ENCODE data around the gene C7orf57.

C7orf57 gene

DNA sequence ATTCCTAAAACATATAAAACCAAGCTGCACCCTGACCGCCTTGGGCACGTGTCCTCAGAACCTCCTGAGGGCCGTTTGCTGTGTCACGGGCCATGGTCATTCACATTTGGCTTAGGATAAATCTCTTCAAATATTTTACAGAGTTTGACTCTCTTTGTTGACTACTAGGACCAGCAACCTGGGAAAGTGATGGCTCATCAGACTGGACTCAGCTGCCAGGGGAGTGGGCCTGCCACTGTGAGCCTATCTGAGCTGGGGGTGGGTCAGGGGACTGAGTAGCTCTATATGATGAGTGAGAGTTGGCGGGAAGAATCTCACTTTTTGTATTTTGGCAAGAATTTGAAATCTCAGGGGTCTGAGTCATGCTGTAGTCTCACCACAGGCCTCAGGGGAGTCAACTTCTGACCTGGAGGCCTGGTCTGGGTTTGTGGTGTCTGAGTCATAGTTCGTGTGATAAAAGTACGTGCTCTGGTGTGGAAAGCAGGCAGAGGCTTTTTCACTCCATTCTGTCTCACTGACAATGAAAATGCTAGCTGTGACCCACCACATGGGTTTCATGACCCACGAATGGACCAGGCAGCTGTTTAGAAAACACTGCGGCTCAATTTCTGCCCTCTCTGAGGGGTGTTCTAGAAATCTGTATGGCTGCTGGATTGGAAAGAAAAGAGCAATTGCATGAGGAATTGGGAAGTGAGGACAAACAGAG is 49.5 kb downstream of the C7orf57 start:
- FAIRE-seq = no peak
- TF ChIP-seq CTCF (IDR thresholded peaks at IDR 0.05; ENCODE audit: insufficient read depth, missing control alignments) = no peak
- no peak for DNase-seq (ENCODE audit: insufficient read length, low spot score)

DNA sequence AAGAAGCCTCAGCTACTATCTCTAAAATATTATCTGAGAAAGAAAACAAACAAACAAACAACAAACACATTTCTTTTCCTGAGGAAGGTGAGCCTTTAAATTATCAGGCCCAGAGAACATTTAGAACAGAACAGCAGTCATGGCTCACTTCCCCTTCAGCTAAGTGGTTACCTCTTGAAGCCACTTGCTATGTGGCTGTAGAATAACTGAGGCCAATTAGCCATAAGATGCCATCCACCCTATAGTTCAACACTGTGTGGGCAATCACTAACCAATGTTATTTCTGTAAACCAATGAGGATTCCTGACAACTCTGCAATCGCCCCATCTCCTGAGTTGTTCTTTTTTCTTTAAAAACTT is 50.1 kb downstream of the C7orf57 start:
- DNase-seq (ENCODE audit: insufficient read length, low spot score) (no peak), FAIRE-seq (no peak)
- TF ChIP-seq CTCF (IDR thresholded peaks at IDR 0.05; ENCODE audit: insufficient read depth, missing control alignments) = no peak

DNA sequence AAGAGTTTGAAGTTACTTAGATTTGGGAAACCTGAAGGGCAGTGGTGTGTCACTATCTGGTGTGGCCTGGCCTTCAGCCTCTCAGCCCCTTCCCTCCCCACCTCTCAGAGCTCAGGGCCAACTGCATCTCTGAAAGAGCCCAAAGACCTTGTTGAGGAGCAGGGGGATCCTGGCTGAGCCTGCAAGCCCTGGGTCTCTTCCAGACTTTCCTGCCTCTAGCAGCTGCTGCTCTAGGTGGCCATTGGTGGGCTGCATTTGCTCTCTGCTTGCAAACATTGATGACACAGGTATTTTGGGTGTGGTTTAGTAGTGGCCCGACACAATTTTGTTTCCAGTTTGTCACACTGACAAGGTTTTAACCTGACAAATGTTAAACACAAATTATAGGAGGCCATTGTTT is 50.6 kb downstream of the C7orf57 start:
- DNase-seq (ENCODE audit: insufficient read length, low spot score) = no peak
- no peak for TF ChIP-seq CTCF (IDR thresholded peaks at IDR 0.05; ENCODE audit: insufficient read depth, missing control alignments)
- FAIRE-seq = no peak

DNA sequence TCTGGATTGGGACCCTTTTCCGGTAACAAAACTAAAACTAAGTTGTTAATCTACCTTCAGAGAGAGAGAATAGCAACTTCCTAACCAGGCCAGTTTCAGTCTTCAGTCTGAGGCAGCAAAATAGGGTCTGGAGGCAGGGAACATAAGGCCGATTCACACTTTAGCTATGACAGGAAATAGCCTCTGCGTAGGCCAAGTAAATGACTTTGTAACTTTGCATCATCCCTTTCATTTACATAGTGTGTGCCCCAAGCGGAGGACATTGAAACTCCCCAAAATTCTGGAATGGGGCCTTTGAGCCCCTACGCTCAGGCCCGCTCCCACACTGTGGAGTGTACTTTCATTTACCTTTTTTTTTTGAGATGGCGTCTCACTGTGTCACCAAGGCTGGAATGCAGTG is 52.0 kb downstream of the C7orf57 start:
- DNase-seq (ENCODE audit: insufficient read length, low spot score) (no peak), FAIRE-seq (no peak)
- TF ChIP-seq CTCF (IDR thresholded peaks at IDR 0.05; ENCODE audit: insufficient read depth, missing control alignments) = no peak

GRCh38 chr7:48088559-48089045 is 53.3 kb downstream of the C7orf57 start:
- DNase-seq (ENCODE audit: insufficient read length, low spot score) = no peak
- no peak for FAIRE-seq
- TF ChIP-seq CTCF (IDR thresholded peaks at IDR 0.05; ENCODE audit: insufficient read depth, missing control alignments) = no peak

DNA sequence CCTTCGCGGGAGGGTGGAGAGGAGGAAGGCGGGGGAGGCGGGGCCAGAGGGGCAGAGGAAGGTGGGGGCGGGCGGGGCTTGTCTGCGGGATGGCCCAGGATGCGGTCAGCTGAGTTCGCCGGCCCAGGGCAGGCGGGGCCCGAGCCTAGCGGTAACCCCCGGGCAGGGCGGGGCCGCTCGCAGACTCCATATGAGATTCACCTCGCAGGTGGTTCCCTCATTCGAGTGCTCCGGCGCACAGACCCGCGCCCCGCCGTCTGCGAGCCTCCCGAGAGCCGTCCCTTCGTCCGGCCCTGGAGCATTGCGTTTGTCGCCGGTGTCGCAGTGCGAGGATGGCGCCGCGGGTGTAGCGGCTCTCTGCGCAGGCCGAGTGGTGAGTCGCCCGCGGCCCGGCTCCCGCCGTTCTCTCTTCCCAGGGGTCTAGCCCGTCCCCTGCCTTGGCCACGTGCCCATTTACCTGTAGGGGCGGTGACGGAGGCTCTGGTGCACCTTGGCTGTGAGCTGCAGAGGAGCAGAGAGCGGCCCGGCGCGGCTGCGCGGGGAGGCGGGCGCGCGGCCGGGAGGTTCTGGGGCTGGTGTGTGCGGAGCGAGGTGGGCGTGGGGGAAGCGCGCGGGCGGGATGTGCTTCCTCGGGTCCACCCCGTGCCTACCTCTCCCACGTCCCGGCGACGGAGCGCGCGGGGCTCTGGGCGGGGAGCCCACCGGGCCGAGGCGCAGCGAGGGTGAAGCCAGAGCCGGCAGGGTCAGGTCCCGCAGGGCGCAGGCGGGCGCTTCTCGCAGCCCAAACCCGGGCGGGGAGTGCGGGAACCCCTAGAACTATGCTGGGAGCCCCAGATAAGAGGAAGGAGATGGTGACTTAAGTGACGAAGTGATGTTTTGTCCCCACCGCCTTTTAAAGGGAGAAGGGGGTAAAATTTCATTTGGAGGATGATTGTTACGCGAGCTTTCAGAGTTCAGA is 54.0 kb downstream of the C7orf57 start, which contains the start of gene UPP1:
TSS of gene UPP1 (plus strand) at position 220 of the 958 bp plus-strand sequence. CDS start 5,519 bp downstream, outside the sequence.
- peak; percentile 51 for DNase-seq (ENCODE audit: insufficient read length, low spot score)
- no peak for TF ChIP-seq CTCF (IDR thresholded peaks at IDR 0.05; ENCODE audit: insufficient read depth, missing control alignments)
- no peak for FAIRE-seq
